HEK293 (cell line): ENCODE data around the gene PLCL1.

Source experiments
- CTCF ChIA-PET: fragments of 350-600 bp; formaldehyde crosslinking; extraction: SDS; loops from one replicate; lab custom pipeline; 2021; ENCODE audit warnings: antibody characterized with exemption; lab: Yijun Ruan, JAX
- POLR2A ChIA-PET: fragments of 300-600 bp; formaldehyde crosslinking; extraction: SDS; loops from one replicate; lab custom pipeline; 2020; ENCODE audit warnings: antibody characterized with exemption, inconsistent platforms; lab: Yijun Ruan, JAX
- H3K27ac ChIP-seq: fragments of 200-500 bp; sonication (Bioruptor generic); 2 replicates; pipeline ENCODE4 v1.5.1; 2014; ENCODE audit warnings: low read depth, low read length, control low read depth, inconsistent platforms; ENCODE audit errors: extremely low read depth
- H3K36me3 ChIP-seq, 2 experiments: fragments of 200-500 bp in 1 of 2; sonication (Bioruptor generic) in 1 of 2; 1 replicate in 1 of 2; 2 replicates in 1 of 2; pipeline ENCODE4 v1.5.1; 2014 to 2017; ENCODE audit warnings: inconsistent platforms in 2 of 2, low read length in 2 of 2; ENCODE audit not compliant: control insufficient read depth in 2 of 2, insufficient read depth in 1 of 2
- H3K4me1 ChIP-seq: fragments of 200-500 bp; sonication (Bioruptor generic); 2 replicates; pipeline ENCODE4 v1.5.1; 2014; ENCODE audit warnings: mild to moderate bottlenecking, low read length, inconsistent platforms; ENCODE audit not compliant: control insufficient read depth, insufficient read depth
- H3K4me3 ChIP-seq: 2 replicates; pipeline ENCODE4 v1.5.1; 2011; ENCODE audit warnings: low read depth, mild to moderate bottlenecking, control low read depth, low read length, moderate library complexity
- H3K9me3 ChIP-seq: fragments of 200-500 bp; sonication (Bioruptor generic); 2 replicates; pipeline ENCODE4 v1.5.1; 2014; ENCODE audit warnings: low read depth, low read length, inconsistent platforms; ENCODE audit not compliant: control insufficient read depth, insufficient read depth
- HIC1 ChIP-seq: fragments of 450-650 bp; formaldehyde crosslinking; IDR thresholded peaks from 2 replicates; pipeline ENCODE4 v1.5.1; 2016; ENCODE audit warnings: missing biosample characterization, missing genetic modification characterization
- KLF10 ChIP-seq: fragments of 450-650 bp; IDR thresholded peaks from 2 replicates; pipeline ENCODE4 v1.5.1; 2018; ENCODE audit warnings: missing biosample characterization, mild to moderate bottlenecking, missing genetic modification characterization
- PRDM2 ChIP-seq: fragments of 450-650 bp; formaldehyde crosslinking; IDR thresholded peaks from 2 replicates; pipeline ENCODE4 v1.5.1; 2016; ENCODE audit warnings: missing biosample characterization, missing genetic modification characterization, borderline replicate concordance
- YY2 ChIP-seq: fragments of 450-650 bp; formaldehyde crosslinking; IDR thresholded peaks from 2 replicates; pipeline ENCODE4 v1.5.1; 2016; ENCODE audit warnings: missing biosample characterization, missing genetic modification characterization
- ZFP3 ChIP-seq: fragments of 450-650 bp; formaldehyde crosslinking; IDR thresholded peaks from 2 replicates; pipeline ENCODE4 v1.5.1; 2016; ENCODE audit warnings: low read depth, missing biosample characterization, missing genetic modification characterization
- ZNF121 ChIP-seq: fragments of 450-650 bp; formaldehyde crosslinking; IDR thresholded peaks from 2 replicates; pipeline ENCODE4 v1.5.1; 2016; ENCODE audit warnings: missing biosample characterization, missing genetic modification characterization
- ZNF174 ChIP-seq: fragments of 450-650 bp; formaldehyde crosslinking; IDR thresholded peaks from 2 replicates; pipeline ENCODE4 v1.5.0; 2017; ENCODE audit warnings: missing biosample characterization, mild to moderate bottlenecking, missing genetic modification characterization
- ZNF175 ChIP-seq: fragments of 450-650 bp; formaldehyde crosslinking; IDR thresholded peaks from 2 replicates; pipeline ENCODE4 v1.5.1; 2016; ENCODE audit warnings: missing biosample characterization, missing genetic modification characterization
- ZNF184 ChIP-seq: fragments of 450-650 bp; IDR thresholded peaks from 2 replicates; pipeline ENCODE4 v1.5.1; 2018; ENCODE audit warnings: missing biosample characterization, mild to moderate bottlenecking, missing genetic modification characterization
- ZNF202 ChIP-seq: fragments of 450-650 bp; formaldehyde crosslinking; IDR thresholded peaks from 2 replicates; pipeline ENCODE4 v1.5.1; 2016; ENCODE audit warnings: missing biosample characterization, missing genetic modification characterization, borderline replicate concordance
- ZNF473 ChIP-seq: fragments of 450-650 bp; formaldehyde crosslinking; IDR thresholded peaks from 2 replicates; pipeline ENCODE4 v1.5.1; 2017; ENCODE audit warnings: missing biosample characterization, missing genetic modification characterization
- ZNF837 ChIP-seq: fragments of 450-650 bp; formaldehyde crosslinking; IDR thresholded peaks from 2 replicates; pipeline ENCODE4 v1.5.1; 2016; ENCODE audit warnings: missing biosample characterization, missing genetic modification characterization
- TF ChIP-seq, protein P1 (sequence below): fragments of 450-650 bp; formaldehyde crosslinking; IDR thresholded peaks from 2 replicates; pipeline ENCODE4 v1.5.1; 2016; ENCODE audit warnings: missing biosample characterization, missing genetic modification characterization
- TF ChIP-seq, protein P2 (sequence below): fragments of 450-650 bp; formaldehyde crosslinking; conservative IDR thresholded peaks from 2 replicates; pipeline ENCODE4 v1.5.1; 2016; ENCODE audit warnings: low read depth, missing biosample characterization, missing genetic modification characterization

The PLCL1 gene

GRCh38 chr2:197853549-197853948, 49.2 kb downstream of the PLCL1 start:
- no peaks in the 10 kb centered on the region for H3K36me3 ChIP-seq
- CTCF ChIA-PET, result interaction anchor here (0.9 to 3.6 kb wide), 4 partner anchors 12 to 444 kb away, joined by 3 to 14 read pairs (median 4); no protein-coding TSS in a partner anchor
- H3K4me1 ChIP-seq, result no peaks in the 10 kb centered on the region
- no peaks in the 10 kb centered on the region for H3K9me3 ChIP-seq
- no peak overlapping the region for H3K4me3 ChIP-seq
- POLR2A ChIA-PET, result interaction anchor here (0.6 kb wide), 1 partner anchor 18 kb away, joined by 3 read pairs; no protein-coding TSS in a partner anchor
- TF ChIP-seq ZNF837 (tag by site-specific recombination), result no peak
- no peak for TF ChIP-seq ZFP3 (tag by site-specific recombination)
- TF ChIP-seq ZNF174 (tag by site-specific recombination), result no peak
- TF ChIP-seq, protein P1, sequence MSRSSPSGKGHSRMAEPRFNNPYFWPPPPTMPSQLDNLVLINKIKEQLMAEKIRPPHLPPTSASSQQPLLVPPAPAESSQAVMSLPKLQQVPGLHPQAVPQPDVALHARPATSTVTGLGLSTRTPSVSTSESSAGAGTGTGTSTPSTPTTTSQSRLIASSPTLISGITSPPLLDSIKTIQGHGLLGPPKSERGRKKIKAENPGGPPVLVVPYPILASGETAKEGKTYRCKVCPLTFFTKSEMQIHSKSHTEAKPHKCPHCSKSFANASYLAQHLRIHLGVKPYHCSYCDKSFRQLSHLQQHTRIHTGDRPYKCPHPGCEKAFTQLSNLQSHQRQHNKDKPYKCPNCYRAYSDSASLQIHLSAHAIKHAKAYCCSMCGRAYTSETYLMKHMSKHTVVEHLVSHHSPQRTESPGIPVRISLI (tag by site-specific recombination), result no peak
- no peak for TF ChIP-seq ZNF202 (tag by site-specific recombination)
- no peak for TF ChIP-seq ZNF175 (tag by site-specific recombination)
- no peak overlapping the region for H3K27ac ChIP-seq

- POLR2A ChIA-PET, result no interaction called here
- no peak for TF ChIP-seq PRDM2
- TF ChIP-seq YY2 (tag by site-specific recombination), result no peak
- TF ChIP-seq ZNF121 (tag by site-specific recombination), result no peak
- no peak for TF ChIP-seq KLF10 (tag by site-specific recombination)
- TF ChIP-seq, protein P2, sequence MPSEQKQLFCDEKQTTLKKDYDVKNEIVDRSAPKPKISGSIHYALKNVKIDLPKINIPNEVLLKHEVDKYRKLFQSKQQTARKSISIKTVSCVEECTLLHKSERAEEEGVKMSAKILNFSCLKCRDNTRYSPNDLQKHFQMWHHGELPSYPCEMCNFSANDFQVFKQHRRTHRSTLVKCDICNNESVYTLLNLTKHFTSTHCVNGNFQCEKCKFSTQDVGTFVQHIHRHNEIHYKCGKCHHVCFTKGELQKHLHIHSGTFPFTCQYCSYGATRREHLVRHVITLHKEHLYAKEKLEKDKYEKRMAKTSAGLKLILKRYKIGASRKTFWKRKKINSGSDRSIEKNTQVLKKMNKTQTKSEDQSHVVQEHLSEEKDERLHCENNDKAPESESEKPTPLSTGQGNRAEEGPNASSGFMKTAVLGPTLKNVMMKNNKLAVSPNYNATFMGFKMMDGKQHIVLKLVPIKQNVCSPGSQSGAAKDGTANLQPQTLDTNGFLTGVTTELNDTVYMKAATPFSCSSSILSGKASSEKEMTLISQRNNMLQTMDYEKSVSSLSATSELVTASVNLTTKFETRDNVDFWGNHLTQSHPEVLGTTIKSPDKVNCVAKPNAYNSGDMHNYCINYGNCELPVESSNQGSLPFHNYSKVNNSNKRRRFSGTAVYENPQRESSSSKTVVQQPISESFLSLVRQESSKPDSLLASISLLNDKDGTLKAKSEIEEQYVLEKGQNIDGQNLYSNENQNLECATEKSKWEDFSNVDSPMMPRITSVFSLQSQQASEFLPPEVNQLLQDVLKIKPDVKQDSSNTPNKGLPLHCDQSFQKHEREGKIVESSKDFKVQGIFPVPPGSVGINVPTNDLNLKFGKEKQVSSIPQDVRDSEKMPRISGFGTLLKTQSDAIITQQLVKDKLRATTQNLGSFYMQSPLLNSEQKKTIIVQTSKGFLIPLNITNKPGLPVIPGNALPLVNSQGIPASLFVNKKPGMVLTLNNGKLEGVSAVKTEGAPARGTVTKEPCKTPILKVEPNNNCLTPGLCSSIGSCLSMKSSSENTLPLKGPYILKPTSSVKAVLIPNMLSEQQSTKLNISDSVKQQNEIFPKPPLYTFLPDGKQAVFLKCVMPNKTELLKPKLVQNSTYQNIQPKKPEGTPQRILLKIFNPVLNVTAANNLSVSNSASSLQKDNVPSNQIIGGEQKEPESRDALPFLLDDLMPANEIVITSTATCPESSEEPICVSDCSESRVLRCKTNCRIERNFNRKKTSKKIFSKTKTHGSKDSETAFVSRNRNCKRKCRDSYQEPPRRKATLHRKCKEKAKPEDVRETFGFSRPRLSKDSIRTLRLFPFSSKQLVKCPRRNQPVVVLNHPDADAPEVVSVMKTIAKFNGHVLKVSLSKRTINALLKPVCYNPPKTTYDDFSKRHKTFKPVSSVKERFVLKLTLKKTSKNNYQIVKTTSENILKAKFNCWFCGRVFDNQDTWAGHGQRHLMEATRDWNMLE, result no peak
- no peak for TF ChIP-seq ZNF473 (tag by site-specific recombination)
- TF ChIP-seq ZNF184 (tag by site-specific recombination), result no peak
- no peak for TF ChIP-seq HIC1 (tag by site-specific recombination)
Measured at GRCh38 chr2:197857476-197858107, 53.2 kb downstream of the PLCL1 start.

More at GRCh38 chr2:197857476-197858107, 53.2 kb downstream of the PLCL1 start:
- no peaks in the 10 kb centered on the region for H3K9me3 ChIP-seq
- no peaks in the 10 kb centered on the region for H3K36me3 ChIP-seq
- no peak overlapping the region for H3K27ac ChIP-seq
- CTCF ChIA-PET, result interaction anchor here (0.6 to 1.2 kb wide), 2 partner anchors 87 to 439 kb away, joined by 3 read pairs; no protein-coding TSS in a partner anchor
- no peaks in the 10 kb centered on the region for H3K4me1 ChIP-seq
- H3K4me3 ChIP-seq, result no peak overlapping the region
